Measurements from ENCODE around the gene GRAP.

- TF ChIP-seq ZNF184 (tag by site-specific recombination; IDR thresholded peaks at IDR 0.05) = no peak
- no peak for TF ChIP-seq OSR2 (tag by site-specific recombination; IDR thresholded peaks at IDR 0.05)
- no peak for TF ChIP-seq KLF16 (tag by site-specific recombination; IDR thresholded peaks at IDR 0.05)
- no peak for TF ChIP-seq ZNF274 (IDR thresholded peaks at IDR 0.05; ENCODE audit: low read length)
- TF ChIP-seq ZNF274 (tag by site-specific recombination; IDR thresholded peaks at IDR 0.05; ENCODE audit: borderline replicate concordance) = no peak
- no peak for TF ChIP-seq ZBTB26 (tag by site-specific recombination; optimal IDR thresholded peaks at IDR 0.05)
- no peak for TF ChIP-seq ZNF10 (tag by site-specific recombination; IDR thresholded peaks at IDR 0.05)
- TF ChIP-seq CTCF (tag by site-specific recombination; IDR thresholded peaks at IDR 0.05) = no peak
Measured at GRCh38 chr17:18971801-18972200, 75.0 kb downstream of the GRAP start.

Measured in HEK293 (cell line).